Measurements from ENCODE around the gene NFKBIL1.

DNA sequence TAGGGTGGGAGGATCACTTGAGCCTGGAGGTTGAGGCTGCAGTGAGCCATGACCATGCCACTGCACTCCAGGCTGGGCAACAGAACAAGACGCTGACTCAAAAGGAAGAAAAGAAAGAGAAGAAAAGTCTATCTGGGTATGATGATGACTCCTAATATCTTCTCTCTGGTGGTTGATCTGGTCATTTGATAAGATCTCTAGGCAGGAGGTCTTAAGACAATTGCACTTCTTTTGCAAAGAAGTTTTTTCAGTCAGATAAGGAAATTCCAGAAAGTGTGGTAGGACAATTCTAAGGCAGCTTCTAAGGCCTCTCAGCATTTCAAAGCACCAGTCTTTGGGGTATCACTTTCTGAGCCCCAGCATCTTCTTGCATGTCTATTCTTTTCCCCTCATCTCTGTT lies 59.9 kb downstream of the NFKBIL1 start:
- TF ChIP-seq, protein P1, sequence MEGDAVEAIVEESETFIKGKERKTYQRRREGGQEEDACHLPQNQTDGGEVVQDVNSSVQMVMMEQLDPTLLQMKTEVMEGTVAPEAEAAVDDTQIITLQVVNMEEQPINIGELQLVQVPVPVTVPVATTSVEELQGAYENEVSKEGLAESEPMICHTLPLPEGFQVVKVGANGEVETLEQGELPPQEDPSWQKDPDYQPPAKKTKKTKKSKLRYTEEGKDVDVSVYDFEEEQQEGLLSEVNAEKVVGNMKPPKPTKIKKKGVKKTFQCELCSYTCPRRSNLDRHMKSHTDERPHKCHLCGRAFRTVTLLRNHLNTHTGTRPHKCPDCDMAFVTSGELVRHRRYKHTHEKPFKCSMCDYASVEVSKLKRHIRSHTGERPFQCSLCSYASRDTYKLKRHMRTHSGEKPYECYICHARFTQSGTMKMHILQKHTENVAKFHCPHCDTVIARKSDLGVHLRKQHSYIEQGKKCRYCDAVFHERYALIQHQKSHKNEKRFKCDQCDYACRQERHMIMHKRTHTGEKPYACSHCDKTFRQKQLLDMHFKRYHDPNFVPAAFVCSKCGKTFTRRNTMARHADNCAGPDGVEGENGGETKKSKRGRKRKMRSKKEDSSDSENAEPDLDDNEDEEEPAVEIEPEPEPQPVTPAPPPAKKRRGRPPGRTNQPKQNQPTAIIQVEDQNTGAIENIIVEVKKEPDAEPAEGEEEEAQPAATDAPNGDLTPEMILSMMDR (IDR thresholded peaks at IDR 0.05; ENCODE audit: low read depth, low read length) = no peak
- TF ChIP-seq EZH2phosphoT487 (IDR thresholded peaks at IDR 0.05; ENCODE audit: low read depth) = no peak

Data from OCI-LY3 (cell line).